ENCODE measurements around the gene LCN12. TPM values are rescaled to one million over a fixed set of nuclear protein-coding genes. Genes with fewer than 3 reads are reported as not detected.

LCN12 gene
- total and polyA plus RNA-seq, 3 donors from 2014 or later = 11.5 to 27.8 (median 27.1) TPM

DNA sequence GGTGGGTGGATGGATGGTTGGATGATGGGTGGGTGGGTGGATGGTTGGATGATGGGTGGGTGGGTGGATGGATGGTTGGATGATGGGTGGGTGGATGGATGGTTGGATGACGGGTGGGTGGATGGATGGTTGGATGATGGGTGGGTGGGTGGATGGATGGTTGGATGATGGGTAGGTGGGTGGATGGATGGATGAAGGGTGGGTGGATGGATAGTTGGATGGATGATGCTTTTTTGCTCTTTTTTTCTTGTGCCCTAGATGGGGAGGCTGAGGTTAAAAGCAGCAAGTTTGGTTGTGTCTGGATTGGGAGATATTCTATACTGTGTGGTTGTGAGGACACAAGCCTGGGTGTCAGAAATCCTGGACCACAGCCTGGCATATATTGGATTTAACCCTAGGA, 5.4 kb downstream of the LCN12 start:
- no peak for DNase-seq
- H3K27ac ChIP-seq = no peak overlapping the region
- peaks cover 38% of the 10 kb centered on the region for H3K4me1 ChIP-seq
- no peak overlapping the region for H3K4me3 ChIP-seq
- no peaks in the 10 kb centered on the region for H3K27me3 ChIP-seq
- intact Hi-C loops (cut with DNase I; ENCODE audit: low total_unique reads) = no loop called here
- TF ChIP-seq POLR2A (IDR thresholded peaks at IDR 0.05) = no peak
- TF ChIP-seq CTCF (IDR thresholded peaks at IDR 0.05) = no peak
- H3K9me3 ChIP-seq = no peaks in the 10 kb centered on the region
- 96 to 100% methylated on average over 1 of the region's 1 CpG for WGBS, 2 donors
- no peaks in the 10 kb centered on the region for H3K36me3 ChIP-seq (ENCODE audit: low read depth, missing control alignments)

DNA sequence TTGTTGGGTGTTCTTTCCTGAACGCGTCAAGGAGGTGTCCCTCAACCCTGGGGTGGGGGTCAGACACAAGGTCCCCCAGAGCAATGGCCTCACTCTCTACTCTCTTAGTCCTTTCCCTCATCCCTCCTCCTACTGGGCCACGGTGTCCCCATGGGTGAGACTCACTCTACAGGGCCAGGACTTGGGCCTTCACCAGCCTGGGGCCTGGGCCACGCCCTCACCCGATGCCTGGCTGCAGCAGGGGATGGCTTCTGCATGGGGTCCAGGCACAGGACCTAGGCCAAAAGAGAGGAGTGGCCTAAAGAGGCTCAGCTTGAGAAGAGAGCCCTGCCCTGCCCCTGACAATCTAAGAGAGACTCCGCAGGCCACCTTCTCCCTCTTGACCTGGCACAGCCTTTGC, 5.8 kb downstream of the LCN12 start:
- WGBS, 2 donors = 93 to 96% methylated on average over 5 to 6 of the region's 6 CpGs
- Histone ChIP-seq H3K4me1 (peaks cover 38% of the 10 kb centered on the region), H3K4me3 (no peak overlapping the region), H3K9me3 (no peaks in the 10 kb centered on the region), H3K27ac (no peak overlapping the region), H3K36me3 (ENCODE audit: low read depth, missing control alignments) (no peaks in the 10 kb centered on the region), H3K27me3 (no peaks in the 10 kb centered on the region)
- intact Hi-C loops (cut with DNase I; ENCODE audit: low total_unique reads) = no loop called here
- TF ChIP-seq CTCF (IDR thresholded peaks at IDR 0.05) = no peak
- no peak for TF ChIP-seq POLR2A (IDR thresholded peaks at IDR 0.05)
- DNase-seq = no peak

- no peak for TF ChIP-seq CTCF (IDR thresholded peaks at IDR 0.05)
- no peak for TF ChIP-seq POLR2A (IDR thresholded peaks at IDR 0.05)
- Histone ChIP-seq H3K27me3 (no peaks in the 10 kb centered on the region), H3K4me1 (peaks cover 42% of the 10 kb centered on the region), H3K9me3 (no peaks in the 10 kb centered on the region), H3K36me3 (ENCODE audit: low read depth, missing control alignments) (no peaks in the 10 kb centered on the region), H3K4me3 (no peak overlapping the region), H3K27ac (peak overlapping the region in 1 of 2 donors; percentile 77)
- DNase-seq = no peak
- WGBS, 2 donors = 86 to 87% methylated on average over 5 to 7 of the region's 7 CpGs
- intact Hi-C loops (cut with DNase I; ENCODE audit: low total_unique reads) = no loop called here
Observed at GRCh38 chr9:136958473-136958872, 6.4 kb downstream of the LCN12 start.

- Histone ChIP-seq H3K27me3 (no peaks in the 10 kb centered on the region), H3K27ac (peak overlapping the region; percentile 65 to 77), H3K4me3 (no peak overlapping the region), H3K4me1 (peaks cover 49% of the 10 kb centered on the region), H3K9me3 (no peaks in the 10 kb centered on the region), H3K36me3 (ENCODE audit: low read depth, missing control alignments) (no peaks in the 10 kb centered on the region)
- DNase-seq = no peak
- TF ChIP-seq POLR2A (IDR thresholded peaks at IDR 0.05) = no peak
- TF ChIP-seq CTCF (IDR thresholded peaks at IDR 0.05) = no peak
- WGBS, 2 donors = 78% methylated on average over 27 of the region's 28 CpGs; no CpG with 5 or more reads in 1 of the 2 donors
- intact Hi-C loops (cut with DNase I; ENCODE audit: low total_unique reads) = no loop called here
Observed at GRCh38 chr9:136958898-136959850, 7.1 kb downstream of the LCN12 start.
